ENCODE data around the gene KCNMA1.

Gene KCNMA1

DNA sequence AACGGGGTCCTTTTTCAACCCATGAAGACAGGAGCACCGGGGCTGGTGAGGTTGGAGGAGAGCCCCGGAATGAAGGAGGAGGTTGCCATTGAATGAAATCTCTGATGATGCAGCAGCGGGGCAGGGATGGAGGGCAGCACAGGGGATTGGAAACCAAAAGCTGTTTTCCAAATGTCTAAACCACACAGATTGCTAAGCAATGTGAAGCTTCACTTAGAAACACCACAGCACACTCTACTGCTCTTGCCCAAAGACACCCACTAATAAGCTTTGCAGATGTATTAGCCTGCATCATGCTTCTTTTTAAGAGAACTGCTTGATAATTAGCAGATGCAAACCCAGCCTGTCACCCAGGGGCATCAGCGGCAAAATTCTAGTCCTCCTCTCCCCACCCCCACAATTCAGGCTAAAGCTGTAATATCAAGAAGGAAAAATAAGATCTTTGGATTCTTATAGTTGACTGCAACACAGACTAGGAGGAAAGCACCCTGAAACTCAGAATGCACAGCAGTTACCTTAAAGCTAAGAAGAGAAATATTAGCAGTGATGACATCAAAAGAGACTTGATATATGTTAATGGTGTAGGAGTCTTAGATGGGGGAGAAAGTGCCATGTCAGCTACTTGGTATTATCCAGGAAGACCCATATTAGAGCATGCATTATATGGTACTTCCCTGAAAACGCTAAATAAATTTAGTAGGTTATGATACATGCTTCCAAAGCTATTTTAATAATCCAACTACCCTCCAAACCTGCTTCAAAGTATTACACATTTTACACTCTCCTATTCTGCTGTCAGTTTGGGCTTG, 666.7 kb downstream of the KCNMA1 start:
- no peaks in the 10 kb centered on the region for H3K36me3 ChIP-seq

DNA sequence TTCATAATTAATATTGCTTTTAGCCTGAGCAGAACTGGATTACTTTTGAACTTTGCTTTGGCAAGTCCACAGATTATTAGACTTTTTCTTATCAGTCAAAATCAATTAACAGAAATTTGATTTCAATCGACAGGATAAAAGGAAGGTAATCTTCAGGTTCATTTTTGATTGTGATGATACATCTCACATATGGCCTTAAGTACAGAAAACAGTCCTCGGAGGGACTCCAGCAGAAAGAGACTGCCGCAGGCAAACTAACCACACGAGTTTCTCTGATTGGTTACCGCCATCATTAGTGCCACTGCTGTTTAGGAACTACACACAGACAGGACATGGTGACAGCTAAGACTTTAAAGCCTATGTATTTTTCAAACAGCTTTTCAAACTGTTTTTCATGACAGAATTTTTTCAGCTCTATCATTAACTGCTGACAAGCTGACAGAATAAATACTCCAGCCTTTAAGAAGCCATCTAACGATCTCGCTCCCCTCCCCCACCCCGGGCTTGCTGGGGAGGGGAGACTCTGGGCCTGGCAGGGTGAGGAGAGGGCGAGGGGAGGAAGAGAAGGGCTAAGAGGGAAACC, 668.2 kb downstream of the KCNMA1 start:
- Histone ChIP-seq H3K36me3 (no peaks in the 10 kb centered on the region), H3K9me3 (no peaks in the 10 kb centered on the region), H3K27me3 (peaks cover 21% of the 10 kb centered on the region), H3K27ac (no peak overlapping the region), H3K4me3 (ENCODE audit: low read depth in 1 of 2, low read length in 1 of 2) (no peak overlapping the region), H3K4me1 (ENCODE audit: control insufficient read depth in 1 of 2, insufficient read depth in 1 of 2, low read depth in 1 of 2, low read length in 1 of 2) (no peaks in the 10 kb centered on the region)
- TF ChIP-seq, protein P1, sequence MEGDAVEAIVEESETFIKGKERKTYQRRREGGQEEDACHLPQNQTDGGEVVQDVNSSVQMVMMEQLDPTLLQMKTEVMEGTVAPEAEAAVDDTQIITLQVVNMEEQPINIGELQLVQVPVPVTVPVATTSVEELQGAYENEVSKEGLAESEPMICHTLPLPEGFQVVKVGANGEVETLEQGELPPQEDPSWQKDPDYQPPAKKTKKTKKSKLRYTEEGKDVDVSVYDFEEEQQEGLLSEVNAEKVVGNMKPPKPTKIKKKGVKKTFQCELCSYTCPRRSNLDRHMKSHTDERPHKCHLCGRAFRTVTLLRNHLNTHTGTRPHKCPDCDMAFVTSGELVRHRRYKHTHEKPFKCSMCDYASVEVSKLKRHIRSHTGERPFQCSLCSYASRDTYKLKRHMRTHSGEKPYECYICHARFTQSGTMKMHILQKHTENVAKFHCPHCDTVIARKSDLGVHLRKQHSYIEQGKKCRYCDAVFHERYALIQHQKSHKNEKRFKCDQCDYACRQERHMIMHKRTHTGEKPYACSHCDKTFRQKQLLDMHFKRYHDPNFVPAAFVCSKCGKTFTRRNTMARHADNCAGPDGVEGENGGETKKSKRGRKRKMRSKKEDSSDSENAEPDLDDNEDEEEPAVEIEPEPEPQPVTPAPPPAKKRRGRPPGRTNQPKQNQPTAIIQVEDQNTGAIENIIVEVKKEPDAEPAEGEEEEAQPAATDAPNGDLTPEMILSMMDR (IDR thresholded peaks at IDR 0.05) = no peak

More for the DNA sequence above, 666.7 kb downstream of the KCNMA1 start:
- Histone ChIP-seq H3K4me3 (ENCODE audit: low read depth in 1 of 2, low read length in 1 of 2) (no peak overlapping the region), H3K4me1 (ENCODE audit: control insufficient read depth in 1 of 2, insufficient read depth in 1 of 2, low read depth in 1 of 2, low read length in 1 of 2) (no peaks in the 10 kb centered on the region), H3K9me3 (no peaks in the 10 kb centered on the region), H3K27ac (no peak overlapping the region), H3K27me3 (peaks cover 24% of the 10 kb centered on the region)
- TF ChIP-seq, protein P1 (IDR thresholded peaks at IDR 0.05) = no peak

DNA sequence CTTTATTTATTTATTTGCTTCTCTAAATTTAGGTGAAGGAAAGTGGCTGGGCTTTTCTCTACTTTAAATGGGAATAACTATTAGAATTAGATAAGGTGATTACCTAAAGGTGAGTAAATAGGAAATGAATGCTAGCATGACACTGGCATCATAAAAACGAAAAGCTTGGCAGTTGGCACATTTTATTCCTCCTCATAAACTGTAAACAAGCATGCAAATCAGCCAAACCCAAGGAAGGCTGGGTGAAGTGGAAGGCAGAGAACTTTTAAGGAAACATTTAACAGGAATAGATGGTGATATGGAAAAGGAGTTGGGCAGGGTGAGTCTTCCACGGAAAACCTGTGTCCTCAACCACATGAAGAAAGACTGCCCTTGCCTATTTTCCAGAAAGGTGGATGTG, 669.1 kb downstream of the KCNMA1 start:
- no peaks in the 10 kb centered on the region for H3K9me3 ChIP-seq
- H3K27ac ChIP-seq = no peak overlapping the region
- TF ChIP-seq, protein P1 (IDR thresholded peaks at IDR 0.05) = no peak
- H3K4me1 ChIP-seq (ENCODE audit: control insufficient read depth in 1 of 2, insufficient read depth in 1 of 2, low read depth in 1 of 2, low read length in 1 of 2) = no peaks in the 10 kb centered on the region
- no peak overlapping the region for H3K4me3 ChIP-seq (ENCODE audit: low read depth in 1 of 2, low read length in 1 of 2)
- H3K36me3 ChIP-seq = no peaks in the 10 kb centered on the region
- H3K27me3 ChIP-seq = peaks cover 12% of the 10 kb centered on the region

DNA sequence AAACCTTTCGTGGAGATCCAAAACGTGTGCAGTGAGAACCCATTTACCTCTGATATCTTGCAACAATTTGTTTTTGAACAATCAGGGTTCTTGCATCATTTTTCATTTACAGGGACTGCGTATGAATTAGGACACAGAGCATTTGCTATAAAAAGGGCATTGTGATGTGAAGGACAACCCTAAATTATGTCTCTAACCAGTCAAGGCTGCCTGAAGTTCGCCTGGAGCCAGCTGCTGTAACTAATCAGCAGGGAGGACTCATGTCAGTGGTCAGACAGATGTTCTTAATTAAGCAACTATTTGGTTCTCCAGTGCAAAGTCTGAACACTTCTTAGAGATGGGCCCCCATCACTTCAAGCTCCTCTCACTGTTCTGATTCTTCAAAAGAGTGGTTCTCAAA, 674.8 kb downstream of the KCNMA1 start:
- Histone ChIP-seq H3K27me3 (peaks cover 24% of the 10 kb centered on the region), H3K27ac (no peak overlapping the region), H3K36me3 (no peaks in the 10 kb centered on the region), H3K4me3 (ENCODE audit: low read depth in 1 of 2, low read length in 1 of 2) (no peak overlapping the region), H3K4me1 (ENCODE audit: control insufficient read depth in 1 of 2, insufficient read depth in 1 of 2, low read depth in 1 of 2, low read length in 1 of 2) (no peaks in the 10 kb centered on the region), H3K9me3 (no peaks in the 10 kb centered on the region)
- TF ChIP-seq, protein P1 (IDR thresholded peaks at IDR 0.05) = no peak

DNA sequence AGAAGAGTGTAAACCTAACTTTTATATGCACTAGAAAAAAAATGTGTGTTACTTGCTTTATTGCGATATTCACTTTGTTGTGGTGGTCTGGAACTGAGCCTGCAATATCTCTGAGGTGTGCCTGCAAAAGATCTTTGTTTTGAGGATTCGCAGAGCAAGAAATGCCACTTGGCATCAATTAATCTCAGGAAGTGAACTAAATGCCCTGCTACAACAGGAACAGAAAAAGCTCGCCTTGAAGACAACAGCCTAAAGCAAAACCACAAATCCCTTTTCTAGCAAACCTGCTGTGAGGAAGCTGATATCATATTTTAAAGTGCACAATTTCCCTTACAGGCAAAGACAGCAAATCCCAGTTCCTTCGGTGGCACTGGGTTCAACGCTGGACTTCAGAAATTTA, 675.8 kb downstream of the KCNMA1 start:
- Histone ChIP-seq H3K4me1 (ENCODE audit: control insufficient read depth in 1 of 2, insufficient read depth in 1 of 2, low read depth in 1 of 2, low read length in 1 of 2) (no peaks in the 10 kb centered on the region), H3K4me3 (ENCODE audit: low read depth in 1 of 2, low read length in 1 of 2) (no peak overlapping the region), H3K27ac (no peak overlapping the region), H3K36me3 (no peaks in the 10 kb centered on the region), H3K9me3 (no peaks in the 10 kb centered on the region), H3K27me3 (peaks cover 23% of the 10 kb centered on the region)
- TF ChIP-seq, protein P1 (IDR thresholded peaks at IDR 0.05) = no peak
